Stomach (tissue), 4 donors: ENCODE measurements around the gene FLRT1.

Experiments
- EP300 ChIP-seq: sonication (generic); formaldehyde crosslinking; IDR thresholded peaks from one replicate; pipeline ENCODE4 v1.6.1; 2017; ENCODE audit warnings: antibody characterized with exemption
- POLR2A ChIP-seq, 4 donors: fragments of 450-650 bp; IDR thresholded peaks; one replicate each; pipeline ENCODE4 v1.6.1; 2016; ENCODE audit warnings: antibody characterized with exemption in 4 of 4, control low read depth in 2 of 4, mild to moderate bottlenecking in 1 of 4, moderate library complexity in 1 of 4
- POLR2AphosphoS5 ChIP-seq, 3 donors: sonication (generic); formaldehyde crosslinking; IDR thresholded peaks; one replicate each; pipeline ENCODE4 v1.6.1; 2016; ENCODE audit warnings: antibody characterized with exemption in 3 of 3
- TF ChIP-seq, protein P1 (sequence below), 7 experiments: fragments of 450-650 bp in 4 of 7; fragments of 200-600 bp in 3 of 7; sonication (generic) in 3 of 7; IDR thresholded peaks; one replicate each; pipeline ENCODE4 v1.5.1; 2016 to 2019; ENCODE audit warnings: antibody characterized with exemption in 7 of 7, control low read depth in 2 of 7, mild to moderate bottlenecking in 1 of 7

GRCh38 chr11:64045700-64046099, 10.0 kb downstream of the FLRT1 start:
- TF ChIP-seq, protein P1, sequence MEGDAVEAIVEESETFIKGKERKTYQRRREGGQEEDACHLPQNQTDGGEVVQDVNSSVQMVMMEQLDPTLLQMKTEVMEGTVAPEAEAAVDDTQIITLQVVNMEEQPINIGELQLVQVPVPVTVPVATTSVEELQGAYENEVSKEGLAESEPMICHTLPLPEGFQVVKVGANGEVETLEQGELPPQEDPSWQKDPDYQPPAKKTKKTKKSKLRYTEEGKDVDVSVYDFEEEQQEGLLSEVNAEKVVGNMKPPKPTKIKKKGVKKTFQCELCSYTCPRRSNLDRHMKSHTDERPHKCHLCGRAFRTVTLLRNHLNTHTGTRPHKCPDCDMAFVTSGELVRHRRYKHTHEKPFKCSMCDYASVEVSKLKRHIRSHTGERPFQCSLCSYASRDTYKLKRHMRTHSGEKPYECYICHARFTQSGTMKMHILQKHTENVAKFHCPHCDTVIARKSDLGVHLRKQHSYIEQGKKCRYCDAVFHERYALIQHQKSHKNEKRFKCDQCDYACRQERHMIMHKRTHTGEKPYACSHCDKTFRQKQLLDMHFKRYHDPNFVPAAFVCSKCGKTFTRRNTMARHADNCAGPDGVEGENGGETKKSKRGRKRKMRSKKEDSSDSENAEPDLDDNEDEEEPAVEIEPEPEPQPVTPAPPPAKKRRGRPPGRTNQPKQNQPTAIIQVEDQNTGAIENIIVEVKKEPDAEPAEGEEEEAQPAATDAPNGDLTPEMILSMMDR (IDR thresholded peaks at IDR 0.05), result no peak
- TF ChIP-seq POLR2AphosphoS5 (IDR thresholded peaks at IDR 0.05) (no peak), EP300 (no peak), POLR2A (IDR thresholded peaks at IDR 0.05) (no peak)
